SK-N-SH treated with all-trans-retinoic acid at 6 μM for 48 hours (cell line): ENCODE data around the gene NUP214.

Experiments
- BACH2 ChIP-seq: fragments of 250-450 bp; sonication (Bioruptor Pico); IDR thresholded peaks from 2 replicates; pipeline ENCODE4 v1.9.0; 2021; ENCODE audit warnings: mild to moderate bottlenecking, borderline replicate concordance
- ESRRG ChIP-seq: fragments of 250-450 bp; sonication (Bioruptor Pico); IDR thresholded peaks from 2 replicates; pipeline ENCODE4 v1.6.1; 2021; ENCODE audit warnings: mild to moderate bottlenecking
- GLIS3 ChIP-seq: fragments of 250-450 bp; sonication (Bioruptor Pico); IDR thresholded peaks from 2 replicates; pipeline ENCODE4 v1.5.0; 2020; ENCODE audit warnings: mild to moderate bottlenecking, moderate library complexity
- RARB ChIP-seq: fragments of 250-450 bp; sonication (Bioruptor Pico); IDR thresholded peaks from 2 replicates; pipeline ENCODE4 v1.8.0; 2021; ENCODE audit warnings: mild to moderate bottlenecking, moderate library complexity
- TCF4 ChIP-seq: fragments of 250-450 bp; sonication (Bioruptor Pico); IDR thresholded peaks from 2 replicates; pipeline ENCODE4 v1.8.0; 2021; ENCODE audit warnings: mild to moderate bottlenecking, moderate library complexity, borderline replicate concordance
- ZFP30 ChIP-seq: fragments of 450-650 bp; formaldehyde crosslinking; IDR thresholded peaks from 2 replicates; pipeline ENCODE4 v1.5.0; 2022; ENCODE audit warnings: mild to moderate bottlenecking, moderate library complexity
- ZNF565 ChIP-seq: fragments of 450-650 bp; formaldehyde crosslinking; conservative IDR thresholded peaks from 2 replicates; pipeline ENCODE4 v1.5.0; 2020; ENCODE audit warnings: low read depth, mild to moderate bottlenecking, moderate library complexity
- ZNF8 ChIP-seq: fragments of 450-650 bp; formaldehyde crosslinking; IDR thresholded peaks from 2 replicates; pipeline ENCODE4 v1.5.0; 2020; ENCODE audit warnings: mild to moderate bottlenecking, moderate library complexity
- TF ChIP-seq, protein P1 (sequence below): fragments of 250-450 bp; sonication (Bioruptor Pico); IDR thresholded peaks from 2 replicates; pipeline ENCODE4 v1.8.0; 2020; ENCODE audit warnings: mild to moderate bottlenecking, moderate library complexity, borderline replicate concordance

DNA sequence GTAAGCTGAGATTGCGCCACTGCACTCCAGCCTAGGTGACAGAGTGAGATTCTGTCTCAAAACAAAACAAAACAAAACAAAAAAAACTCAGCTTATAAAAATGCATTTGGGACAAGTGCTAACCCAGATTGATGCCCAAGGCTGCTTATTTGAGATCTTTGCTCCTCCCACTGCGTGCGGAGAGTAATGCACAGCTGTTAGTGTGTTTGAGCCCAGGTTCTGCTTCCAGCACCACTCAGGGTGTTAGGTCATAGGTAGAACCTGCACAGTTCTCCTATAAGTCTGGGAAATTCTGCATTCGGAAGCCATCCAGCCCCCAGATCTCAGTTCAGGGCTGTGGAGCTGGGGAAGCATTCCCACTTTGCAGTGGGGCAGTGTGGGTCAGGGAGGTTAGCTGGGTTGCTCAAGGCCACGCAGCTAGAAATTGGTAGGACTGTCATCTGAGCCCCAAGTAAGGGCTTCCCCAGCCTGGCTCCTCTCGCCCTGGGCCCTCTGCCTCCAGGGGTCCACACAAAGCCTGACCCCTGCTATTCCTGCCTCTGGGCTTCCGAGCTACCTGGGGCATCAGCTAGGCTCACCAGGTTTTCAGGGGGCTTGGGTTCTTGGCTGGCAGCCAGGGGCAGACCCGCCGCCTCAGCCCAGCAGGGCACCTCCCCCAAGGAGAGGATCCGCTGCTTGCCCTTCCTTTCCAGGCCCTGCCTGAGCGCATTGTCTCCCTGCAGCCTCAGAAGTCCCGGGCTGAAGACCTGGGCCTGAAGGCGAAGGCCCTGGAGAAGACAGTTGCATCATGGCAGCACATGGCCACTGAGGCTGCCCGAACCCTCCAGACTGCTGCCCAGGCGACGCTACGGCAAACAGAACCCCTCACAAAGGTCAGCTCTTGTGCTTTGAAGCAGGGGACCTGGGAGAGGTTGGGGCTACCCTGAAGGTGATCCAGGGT, 46.7 kb upstream of the NUP214 start:
- TF ChIP-seq BACH2 (CRISPR knock-in tag), result no peak
- TF ChIP-seq GLIS3 (CRISPR knock-in tag), result no peak
- TF ChIP-seq ZFP30 (CRISPR knock-in tag), result no peak
- TF ChIP-seq RARB (CRISPR knock-in tag), result no peak
- TF ChIP-seq ZNF565 (CRISPR knock-in tag), result no peak
- TF ChIP-seq ZNF8, result no peak
- TF ChIP-seq ESRRG, result no peak
- TF ChIP-seq TCF4 (CRISPR knock-in tag), result no peak
- TF ChIP-seq, protein P1, sequence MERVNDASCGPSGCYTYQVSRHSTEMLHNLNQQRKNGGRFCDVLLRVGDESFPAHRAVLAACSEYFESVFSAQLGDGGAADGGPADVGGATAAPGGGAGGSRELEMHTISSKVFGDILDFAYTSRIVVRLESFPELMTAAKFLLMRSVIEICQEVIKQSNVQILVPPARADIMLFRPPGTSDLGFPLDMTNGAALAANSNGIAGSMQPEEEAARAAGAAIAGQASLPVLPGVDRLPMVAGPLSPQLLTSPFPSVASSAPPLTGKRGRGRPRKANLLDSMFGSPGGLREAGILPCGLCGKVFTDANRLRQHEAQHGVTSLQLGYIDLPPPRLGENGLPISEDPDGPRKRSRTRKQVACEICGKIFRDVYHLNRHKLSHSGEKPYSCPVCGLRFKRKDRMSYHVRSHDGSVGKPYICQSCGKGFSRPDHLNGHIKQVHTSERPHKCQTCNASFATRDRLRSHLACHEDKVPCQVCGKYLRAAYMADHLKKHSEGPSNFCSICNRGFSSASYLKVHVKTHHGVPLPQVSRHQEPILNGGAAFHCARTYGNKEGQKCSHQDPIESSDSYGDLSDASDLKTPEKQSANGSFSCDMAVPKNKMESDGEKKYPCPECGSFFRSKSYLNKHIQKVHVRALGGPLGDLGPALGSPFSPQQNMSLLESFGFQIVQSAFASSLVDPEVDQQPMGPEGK (CRISPR knock-in tag), result no peak
